GM06990 (cell line): ENCODE data around the gene SLC30A3.

ENCODE experiments used
- DNase-seq: peaks from one replicate; pipeline ENCODE4 v3.0.0-alpha.2; 2011; ENCODE audit not compliant: insufficient read length; ENCODE audit errors: extremely low read depth
- H3K27me3 ChIP-seq: replicated peaks from 2 replicates; pipeline ENCODE4 v1.6.0; 2011; ENCODE audit warnings: low read length; ENCODE audit not compliant: control insufficient read depth, insufficient read depth
- H3K36me3 ChIP-seq: 2 replicates; pipeline ENCODE4 v1.5.1; 2011; ENCODE audit warnings: low read length; ENCODE audit not compliant: control insufficient read depth, insufficient read depth
- H3K4me3 ChIP-seq: replicated peaks from 2 replicates; pipeline ENCODE4 v1.5.1; 2011; ENCODE audit warnings: low read depth, mild to moderate bottlenecking, control low read depth, low read length
- CTCF ChIP-seq: IDR thresholded peaks from 2 replicates; pipeline ENCODE4 v1.5.1; 2011; ENCODE audit warnings: low read length, control low read depth, mild to moderate bottlenecking, inconsistent platforms; ENCODE audit not compliant: insufficient read depth, poor library complexity, severe bottlenecking

The SLC30A3 gene

GRCh38 chr2:27245116-27245515, 17.7 kb downstream of the SLC30A3 start:
- TF ChIP-seq CTCF, result no peak
- Histone ChIP-seq H3K27me3 (no peaks in the 10 kb centered on the region), H3K4me3 (no peak overlapping the region), H3K36me3 (peaks cover 35% of the 10 kb centered on the region)
- no peak for DNase-seq

- Histone ChIP-seq H3K36me3 (peaks cover 45% of the 10 kb centered on the region), H3K27me3 (no peaks in the 10 kb centered on the region), H3K4me3 (no peak overlapping the region)
- TF ChIP-seq CTCF, result no peak
- DNase-seq, result no peak
Observed at GRCh38 chr2:27243391-27244130, 19.3 kb downstream of the SLC30A3 start.

- DNase-seq, result no peak
- Histone ChIP-seq H3K27me3 (no peaks in the 10 kb centered on the region), H3K36me3 (peaks cover 55% of the 10 kb centered on the region), H3K4me3 (no peak overlapping the region)
- TF ChIP-seq CTCF, result no peak
Observed at GRCh38 chr2:27242614-27242951, 20.3 kb downstream of the SLC30A3 start.

GRCh38 chr2:27241761-27242613, 20.9 kb downstream of the SLC30A3 start:
- H3K4me3 ChIP-seq, result no peak overlapping the region
- DNase-seq, result no peak
- TF ChIP-seq CTCF, result no peak

GRCh38 chr2:27240406-27240805, 22.4 kb downstream of the SLC30A3 start:
- no peak for DNase-seq
- TF ChIP-seq CTCF, result no peak
- H3K36me3 ChIP-seq, result peaks cover 67% of the 10 kb centered on the region
- H3K27me3 ChIP-seq, result no peaks in the 10 kb centered on the region
- no peak overlapping the region for H3K4me3 ChIP-seq

More at GRCh38 chr2:27241761-27242613, 20.9 kb downstream of the SLC30A3 start:
- H3K27me3 ChIP-seq, result no peaks in the 10 kb centered on the region
- peaks cover 59% of the 10 kb centered on the region for H3K36me3 ChIP-seq
